ENCODE data around the gene DENND11.

DNA sequence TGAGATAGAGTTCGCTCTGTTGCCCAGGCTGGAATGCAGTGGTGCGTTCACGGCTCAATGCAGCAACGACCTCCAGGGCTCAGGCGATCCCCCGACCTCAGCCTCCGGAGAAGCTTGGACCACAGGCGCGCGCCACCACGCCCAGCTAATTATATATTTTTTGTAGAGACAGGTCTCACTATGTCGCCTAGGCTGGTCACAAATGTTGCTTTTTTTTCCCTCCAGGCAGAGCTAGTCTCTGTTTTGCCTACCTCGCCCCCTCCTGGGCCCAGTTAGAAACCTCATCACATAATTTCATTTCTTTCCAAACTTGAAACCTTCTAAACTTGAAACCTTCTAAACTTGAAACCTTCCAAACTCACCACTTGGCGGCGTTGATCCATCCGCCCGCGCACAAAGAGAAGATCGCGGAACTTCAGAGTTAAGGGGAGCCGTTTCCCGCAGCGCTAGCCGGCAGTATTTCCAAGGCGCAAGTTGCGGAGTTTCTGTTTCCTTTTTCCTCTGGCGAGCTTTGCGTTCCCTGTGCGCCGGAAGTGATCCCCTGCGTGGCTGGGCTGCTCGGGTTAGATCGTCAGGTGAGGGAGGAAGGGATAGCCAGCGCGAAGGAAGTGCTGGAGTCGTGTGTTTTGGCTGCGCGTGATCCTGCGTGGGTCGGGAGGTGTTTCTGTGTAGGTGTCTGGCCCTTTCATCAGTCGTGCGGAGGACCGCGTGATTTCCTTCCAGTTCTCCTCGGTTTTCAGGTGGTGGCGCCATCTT, 36.0 kb upstream of the DENND11 start, which contains the start of gene SSBP1:
- TF ChIP-seq CTCF (conservative IDR thresholded peaks at IDR 0.05; ENCODE audit: low read depth, low read length) (peak; percentile 96), RFX5 (IDR thresholded peaks at IDR 0.05; ENCODE audit: low read depth, low read length) (no peak), RAD21 (IDR thresholded peaks at IDR 0.05; ENCODE audit: low read length) (peak; percentile 36), POLR2A (IDR thresholded peaks at IDR 0.05; ENCODE audit: low read depth, low read length) (peak; percentile 88), MAFK (IDR thresholded peaks at IDR 0.05; ENCODE audit: low read depth, low read length) (peak; percentile 7; the same call in 1 of the 2 replicates)

Data from IMR-90 (cell line).